ENCODE data around the gene CBX3. TPM values are rescaled to one million over a fixed set of nuclear protein-coding genes. Genes with fewer than 3 reads are reported as not detected.
A peak's percentile ranks its signal among the peaks of the same experiment; 100 is the strongest.

The CBX3 gene
- total and polyA plus RNA-seq, 10 of the 15 experiments (the other 5 are each of a cell fraction or from before 2014, with no cell fraction given): 153 to 307 (median 225) TPM

- peaks cover 54% of the 10 kb centered on the region for H3K79me2 ChIP-seq (ENCODE audit: control insufficient read depth, insufficient read depth, low read length)
- TF ChIP-seq POLR2AphosphoS5 (IDR thresholded peaks at IDR 0.05; ENCODE audit: low read length) (peak; percentile 71), BACH1 (IDR thresholded peaks at IDR 0.05; ENCODE audit: borderline replicate concordance) (peak; percentile 64), NBN (IDR thresholded peaks at IDR 0.05) (no peak), PRDM15 (CRISPR knock-in tag; IDR thresholded peaks at IDR 0.05) (0 out of 2 replicates have a peak, but pooled peaks have one; percentile 8), CREB1 (IDR thresholded peaks at IDR 0.05; ENCODE audit: low read depth) (no peak), GABPA (IDR thresholded peaks at IDR 0.05; ENCODE audit: low read depth) (no peak), POU2F2 (IDR thresholded peaks at IDR 0.05; ENCODE audit: borderline replicate concordance, low read depth, low read length) (peak; percentile 43; the same call in 2 of the 3 replicates), KLF5 (IDR thresholded peaks at IDR 0.05; ENCODE audit: partially characterized antibody) (peak; percentile 13), ZBTB4 (CRISPR knock-in tag; IDR thresholded peaks at IDR 0.05) (peak; percentile 44; the same call in 1 of the 2 replicates)
- TF ChIP-seq, protein P1, sequence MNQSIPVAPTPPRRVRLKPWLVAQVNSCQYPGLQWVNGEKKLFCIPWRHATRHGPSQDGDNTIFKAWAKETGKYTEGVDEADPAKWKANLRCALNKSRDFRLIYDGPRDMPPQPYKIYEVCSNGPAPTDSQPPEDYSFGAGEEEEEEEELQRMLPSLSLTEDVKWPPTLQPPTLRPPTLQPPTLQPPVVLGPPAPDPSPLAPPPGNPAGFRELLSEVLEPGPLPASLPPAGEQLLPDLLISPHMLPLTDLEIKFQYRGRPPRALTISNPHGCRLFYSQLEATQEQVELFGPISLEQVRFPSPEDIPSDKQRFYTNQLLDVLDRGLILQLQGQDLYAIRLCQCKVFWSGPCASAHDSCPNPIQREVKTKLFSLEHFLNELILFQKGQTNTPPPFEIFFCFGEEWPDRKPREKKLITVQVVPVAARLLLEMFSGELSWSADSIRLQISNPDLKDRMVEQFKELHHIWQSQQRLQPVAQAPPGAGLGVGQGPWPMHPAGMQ (IDR thresholded peaks at IDR 0.05; ENCODE audit: borderline replicate concordance): no peak
Measured at GRCh38 chr7:26190417-26190869, 11.1 kb upstream of the CBX3 start.

More at GRCh38 chr7:26190417-26190869, 11.1 kb upstream of the CBX3 start:
- ChIA-PET POLR2A (interaction anchor here (1.7 to 12.7 kb wide), 5 partner anchors 9 to 32 kb away, joined by 5 to 206 read pairs (median 8); partner anchors contain the start of gene CBX3), RAD21 (ENCODE audit: unreplicated experiment) (interaction anchor here (2.1 to 12.7 kb wide), 4 partner anchors 33 to 175 kb away, joined by 8 to 164 read pairs (median 63); no protein-coding TSS in a partner anchor), CTCF (interaction anchor here (2.4 to 13.1 kb wide), 4 partner anchors 23 to 101 kb away, joined by 8 to 203 read pairs (median 21); partner anchors contain the start of gene NFE2L3), SMC1A (ENCODE audit: uncharacterized antibody, unreplicated experiment) (interaction anchor here (1.0 to 5.2 kb wide), 6 partner anchors 10 to 170 kb away, joined by 3 to 50 read pairs (median 10); partner anchors contain the start of gene NFE2L3)
- H3K36me3 ChIP-seq (ENCODE audit: control insufficient read depth in 2 of 2, insufficient read depth in 2 of 2, low read length in 1 of 2): peaks cover 8 to 48% of the 10 kb centered on the region in 2 experiments
- BruUV-seq (replicated peaks): TSS peak; percentile 0
- FAIRE-seq: no peak
- ATAC-seq: no peak
- no peaks in the 10 kb centered on the region for H3K27me3 ChIP-seq (replicated peaks in 1 of 2; ENCODE audit: control insufficient read depth in 2 of 2, insufficient read depth in 2 of 2, low read length in 1 of 2)
- no peak overlapping the region for H3K27ac ChIP-seq (ENCODE audit: control insufficient read depth, insufficient read depth)
- H3K9me3 ChIP-seq (replicated peaks; ENCODE audit: control insufficient read depth, insufficient read depth, low read length): no peaks in the 10 kb centered on the region
- peaks cover 7% of the 10 kb centered on the region; the same call in 1 of the 2 replicates for H4K20me1 ChIP-seq (ENCODE audit: control insufficient read depth, insufficient read depth)
- in situ Hi-C loops (cut with MboI) (loop anchor here (5.0 to 10.0 kb wide), 2 partner anchors 98 to 174 kb away; no protein-coding TSS in a partner anchor), intact Hi-C loops (cut with micrococcal nuclease; ENCODE audit: unreplicated experiment) (loop anchor here (5.0 kb wide), 1 partner anchor 298 kb away; no protein-coding TSS in a partner anchor)
- H3K9ac ChIP-seq (ENCODE audit: control insufficient read depth, insufficient read depth, low read length): no peak overlapping the region
- no peak overlapping the region for H3K4me3 ChIP-seq
- no peak for DNase-seq (ENCODE audit: low read depth, low spot score)
- no peak overlapping the region for H2AFZ ChIP-seq (ENCODE audit: control insufficient read depth, low read depth, low read length)
- 95% methylated on average over 1 of the region's 1 CpG for WGBS (ENCODE audit: insufficient coverage, insufficient replicate concordance, low lambda C conversion rate, missing lambda C conversion rate)
- H3K4me2 ChIP-seq (ENCODE audit: control insufficient read depth, insufficient read depth): no peak overlapping the region
- H3K4me1 ChIP-seq (ENCODE audit: control insufficient read depth, insufficient read depth, low read length): peaks cover 27% of the 10 kb centered on the region

Data from GM12878 (cell line).